Tibial artery (tissue), 4 donors: ENCODE measurements around the gene COL5A3.

ENCODE experiments used
- DNase-seq, 2 donors: peaks; one replicate each; pipeline ENCODE4 v3.0.0-alpha.2; 2019
- H3K27ac ChIP-seq, 2 donors: fragments of 200-600 bp; sonication (generic) in 1 of 2; 1 replicate in 1 of 2; 2 replicates in 1 of 2; pipeline ENCODE4 v1.5.1; 2018 to 2019; ENCODE audit warnings: mild to moderate bottlenecking in 1 of 2
- H3K27me3 ChIP-seq, 2 donors: fragments of 200-600 bp; sonication (generic) in 1 of 2; one replicate each; pipeline versions ENCODE4 v1.5.1 to v1.6.0; 2016 to 2019
- H3K36me3 ChIP-seq, 3 donors: fragments of 200-600 bp; sonication (generic) in 2 of 3; one replicate each; pipeline ENCODE4 v1.5.1; 2016 to 2019; ENCODE audit warnings: mild to moderate bottlenecking in 2 of 3
- H3K4me1 ChIP-seq, 4 donors: fragments of 200-600 bp; sonication (generic) in 2 of 4; 1 replicate in 3 of 4; 2 replicates in 1 of 4; pipeline ENCODE4 v1.5.1; 2016 to 2019
- H3K4me3 ChIP-seq, 2 donors: fragments of 200-600 bp; sonication (generic) in 1 of 2; 1 replicate in 1 of 2; 2 replicates in 1 of 2; pipeline ENCODE4 v1.5.1; 2018 to 2019; ENCODE audit warnings: mild to moderate bottlenecking in 2 of 2
- H3K9me3 ChIP-seq, 3 donors: fragments of 200-600 bp; sonication (generic) in 1 of 3; one replicate each; pipeline ENCODE4 v1.5.1; 2016 to 2019
- intact Hi-C: fragments of 100-400 bp; cut with DNase I; formaldehyde crosslinking; loops from one replicate; pipeline ENCODE4 v1.15.0; 2023; ENCODE audit warnings: low total_unique reads
- TF ChIP-seq, protein P1 (sequence below), 2 experiments: fragments of 200-600 bp in 1 of 2; fragments of 450-650 bp in 1 of 2; IDR thresholded peaks; one replicate each; pipeline ENCODE4 v1.5.1; 2017 to 2019; ENCODE audit warnings: antibody characterized with exemption in 2 of 2, mild to moderate bottlenecking in 1 of 2, moderate library complexity in 1 of 2

COL5A3 gene

DNA sequence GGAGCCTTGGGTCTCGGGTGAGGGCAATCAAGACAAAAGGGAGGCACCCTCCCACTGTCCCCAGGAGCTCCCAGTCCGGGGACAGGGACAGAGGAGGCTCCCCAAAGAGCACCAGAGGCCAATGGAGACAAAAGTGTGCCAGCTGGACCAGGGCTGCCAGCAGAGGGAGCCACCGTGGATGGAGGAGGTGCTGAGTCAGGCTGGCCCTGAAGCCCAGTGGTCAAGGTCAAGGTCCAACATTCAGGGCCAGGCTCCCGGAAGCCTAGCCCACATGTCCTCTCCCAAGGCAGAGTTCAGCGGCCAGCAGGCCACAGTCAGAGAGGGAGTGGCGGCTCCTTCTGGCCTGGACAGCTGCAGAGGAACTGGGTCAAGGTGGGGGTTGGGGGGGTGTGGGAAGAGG is 8.4 kb downstream of the COL5A3 start:
- peaks cover 0 to 4% of the 10 kb centered on the region in 2 donors for H3K27me3 ChIP-seq
- H3K36me3 ChIP-seq = no peaks in the 10 kb centered on the region
- intact Hi-C loops = no loop called here
- no peak overlapping the region for H3K4me3 ChIP-seq
- no peaks in the 10 kb centered on the region for H3K9me3 ChIP-seq
- DNase-seq = no peak
- H3K27ac ChIP-seq = no peak overlapping the region
- peaks cover 0 to 14% (median 7%) of the 10 kb centered on the region in 4 donors for H3K4me1 ChIP-seq
- TF ChIP-seq, protein P1, sequence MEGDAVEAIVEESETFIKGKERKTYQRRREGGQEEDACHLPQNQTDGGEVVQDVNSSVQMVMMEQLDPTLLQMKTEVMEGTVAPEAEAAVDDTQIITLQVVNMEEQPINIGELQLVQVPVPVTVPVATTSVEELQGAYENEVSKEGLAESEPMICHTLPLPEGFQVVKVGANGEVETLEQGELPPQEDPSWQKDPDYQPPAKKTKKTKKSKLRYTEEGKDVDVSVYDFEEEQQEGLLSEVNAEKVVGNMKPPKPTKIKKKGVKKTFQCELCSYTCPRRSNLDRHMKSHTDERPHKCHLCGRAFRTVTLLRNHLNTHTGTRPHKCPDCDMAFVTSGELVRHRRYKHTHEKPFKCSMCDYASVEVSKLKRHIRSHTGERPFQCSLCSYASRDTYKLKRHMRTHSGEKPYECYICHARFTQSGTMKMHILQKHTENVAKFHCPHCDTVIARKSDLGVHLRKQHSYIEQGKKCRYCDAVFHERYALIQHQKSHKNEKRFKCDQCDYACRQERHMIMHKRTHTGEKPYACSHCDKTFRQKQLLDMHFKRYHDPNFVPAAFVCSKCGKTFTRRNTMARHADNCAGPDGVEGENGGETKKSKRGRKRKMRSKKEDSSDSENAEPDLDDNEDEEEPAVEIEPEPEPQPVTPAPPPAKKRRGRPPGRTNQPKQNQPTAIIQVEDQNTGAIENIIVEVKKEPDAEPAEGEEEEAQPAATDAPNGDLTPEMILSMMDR (IDR thresholded peaks at IDR 0.05) = no peak

DNA sequence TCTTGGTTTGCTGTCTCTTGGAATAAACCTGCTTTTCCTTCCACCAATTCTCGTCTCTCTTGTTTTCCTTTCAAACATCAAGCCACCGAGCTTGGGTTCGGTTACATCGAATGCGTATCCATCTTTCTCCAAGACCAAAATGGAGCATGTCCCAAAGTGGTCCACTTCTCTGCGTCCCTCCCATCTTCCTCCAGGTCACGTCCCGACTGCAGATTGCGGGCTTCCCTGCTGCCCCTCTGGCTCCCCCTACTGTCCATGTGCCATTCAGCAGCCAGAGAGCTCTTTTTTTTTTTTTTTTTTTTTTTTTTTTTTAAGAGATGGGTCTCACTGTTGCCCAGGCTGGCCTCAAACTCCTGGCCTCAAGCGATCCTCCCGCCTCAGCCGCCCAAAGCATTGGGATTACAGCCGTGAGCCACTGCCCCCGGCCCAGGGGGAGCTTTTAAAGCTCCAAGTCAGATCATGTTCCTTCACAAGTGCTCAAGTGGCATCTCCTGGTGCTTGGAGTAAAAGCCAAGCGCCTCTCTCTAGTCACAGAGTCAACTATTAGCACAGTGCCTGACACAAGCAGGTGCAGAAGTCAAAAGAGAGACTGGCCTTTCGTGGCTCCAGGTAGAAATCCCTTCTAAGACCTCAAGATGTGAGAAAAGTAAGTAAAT is 10.0 kb downstream of the COL5A3 start:
- no peak overlapping the region for H3K4me3 ChIP-seq
- no peaks in the 10 kb centered on the region for H3K4me1 ChIP-seq
- TF ChIP-seq, protein P1 (IDR thresholded peaks at IDR 0.05) = peak; percentile 30 to 53
- no peak overlapping the region for H3K27ac ChIP-seq
- H3K36me3 ChIP-seq = peaks cover 0 to 3% (median 0%) of the 10 kb centered on the region in 3 donors
- H3K27me3 ChIP-seq = peaks cover 0 to 4% of the 10 kb centered on the region in 2 donors
- DNase-seq = peak; percentile 67 to 77
- no peaks in the 10 kb centered on the region for H3K9me3 ChIP-seq
- intact Hi-C loops = no loop called here

DNA sequence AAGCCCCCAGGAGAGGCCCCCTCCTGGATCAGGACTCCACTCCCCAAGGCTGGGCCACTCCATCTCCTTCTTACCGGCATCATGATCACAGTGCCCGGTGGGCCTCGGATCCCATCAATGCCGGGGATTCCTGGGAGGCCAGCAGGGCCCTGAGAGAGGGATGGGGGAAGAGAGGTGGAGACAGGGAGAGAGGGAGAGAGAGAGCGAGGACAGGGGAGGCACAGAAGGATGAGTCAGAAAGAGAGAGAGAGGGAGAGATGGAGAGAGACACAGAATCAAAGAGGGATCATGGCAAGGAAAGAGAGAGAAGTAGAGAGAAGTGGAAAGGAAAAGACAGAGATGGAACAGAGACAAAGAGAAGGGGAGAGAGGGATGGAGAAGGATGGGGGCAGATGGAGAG is 13.8 kb downstream of the COL5A3 start:
- H3K27ac ChIP-seq = no peak overlapping the region
- H3K9me3 ChIP-seq = no peaks in the 10 kb centered on the region
- no peaks in the 10 kb centered on the region for H3K4me1 ChIP-seq
- intact Hi-C loops = no loop called here
- no peaks in the 10 kb centered on the region for H3K27me3 ChIP-seq
- no peak overlapping the region for H3K4me3 ChIP-seq
- H3K36me3 ChIP-seq = peaks cover 0 to 4% (median 0%) of the 10 kb centered on the region in 3 donors
- TF ChIP-seq, protein P1 (IDR thresholded peaks at IDR 0.05) = no peak
- DNase-seq = no peak

DNA sequence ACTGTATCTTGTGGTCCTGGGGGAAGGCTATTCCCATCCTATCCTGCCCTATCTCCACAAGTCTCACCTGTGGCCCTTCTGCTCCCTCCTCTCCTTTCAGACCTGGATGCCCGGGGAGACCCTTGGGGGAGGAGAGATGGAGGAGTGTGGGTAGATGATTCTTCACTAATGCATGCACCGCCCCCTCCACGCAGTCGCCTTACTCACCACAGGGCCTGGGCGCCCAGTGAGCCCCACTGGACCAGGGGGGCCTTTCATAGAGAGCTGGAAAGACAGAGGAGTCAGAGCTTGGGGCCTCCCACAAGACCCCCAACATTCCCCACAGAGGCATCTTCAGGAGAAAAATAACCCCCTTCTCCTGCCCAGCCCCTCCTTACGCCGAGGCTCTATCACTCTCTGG is 14.3 kb downstream of the COL5A3 start:
- Histone ChIP-seq H3K27me3 (no peaks in the 10 kb centered on the region), H3K4me3 (no peak overlapping the region), H3K4me1 (no peaks in the 10 kb centered on the region), H3K27ac (no peak overlapping the region), H3K36me3 (peaks cover 0 to 4% (median 0%) of the 10 kb centered on the region in 3 donors), H3K9me3 (no peaks in the 10 kb centered on the region)
- TF ChIP-seq, protein P1 (IDR thresholded peaks at IDR 0.05) = no peak
- intact Hi-C loops = no loop called here
- DNase-seq = no peak

DNA sequence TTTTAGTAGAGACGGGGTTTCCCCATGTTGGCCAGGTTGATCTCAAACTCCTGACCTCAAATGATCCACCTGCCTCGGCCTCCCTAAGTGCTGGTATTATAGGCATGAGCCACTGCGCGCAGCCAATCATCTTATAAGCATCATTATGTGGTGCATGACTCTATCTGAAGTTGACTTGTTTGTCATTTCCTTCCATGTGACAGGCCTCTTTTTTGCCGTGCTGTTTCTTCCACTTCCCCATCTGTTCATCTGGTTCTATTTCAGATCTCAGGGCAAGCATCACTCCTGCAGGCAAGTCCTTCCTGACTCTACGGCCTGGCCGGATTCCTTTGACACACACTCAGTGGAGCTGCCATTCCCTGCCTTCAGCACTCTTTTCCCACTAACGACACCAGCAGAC is 15.2 kb downstream of the COL5A3 start:
- Histone ChIP-seq H3K36me3 (peaks cover 0 to 4% (median 0%) of the 10 kb centered on the region in 3 donors), H3K4me3 (no peak overlapping the region), H3K27me3 (no peaks in the 10 kb centered on the region), H3K9me3 (no peaks in the 10 kb centered on the region), H3K4me1 (no peaks in the 10 kb centered on the region), H3K27ac (no peak overlapping the region)
- TF ChIP-seq, protein P1 (IDR thresholded peaks at IDR 0.05) = no peak
- no peak for DNase-seq
- intact Hi-C loops = no loop called here
